DMS53 treated with DMSO at 0.1 percent for 48 hours (cell line): ENCODE measurements around the gene LAMB3.

Experiments
- DNase-seq: peaks from one replicate; lab custom pipeline; 2025; ENCODE audit not compliant: unreplicated experiment; lab: John Stamatoyannopoulos, UW

LAMB3 gene

GRCh38 chr1:209662879-209663327 is 10.7 kb upstream of the LAMB3 start:
- no peak for DNase-seq

- DNase-seq: no peak
Observed at GRCh38 chr1:209661071-209661470, 8.8 kb upstream of the LAMB3 start.

GRCh38 chr1:209659909-209660308 is 7.7 kb upstream of the LAMB3 start:
- DNase-seq: no peak

- no peak for DNase-seq
Observed at GRCh38 chr1:209657918-209658317, 5.7 kb upstream of the LAMB3 start.

- no peak for DNase-seq
Observed at GRCh38 chr1:209657140-209657879, 5.1 kb upstream of the LAMB3 start.

GRCh38 chr1:209655411-209656231 is 3.4 kb upstream of the LAMB3 start:
- peak; percentile 13 for DNase-seq

GRCh38 chr1:209653915-209654351 is 1.7 kb upstream of the LAMB3 start:
- peak; percentile 98 for DNase-seq

- peak; percentile 98 for DNase-seq
Observed at GRCh38 chr1:209652873-209653401, 712 bp upstream of the LAMB3 start.

- peak; percentile 86 for DNase-seq
Observed at GRCh38 chr1:209651138-209651587, 1.1 kb downstream of the LAMB3 start.

- DNase-seq: no peak
Observed at GRCh38 chr1:209650454-209650853, 1.8 kb downstream of the LAMB3 start.

GRCh38 chr1:209648931-209649776 is 3.1 kb downstream of the LAMB3 start:
- DNase-seq: peak; percentile 85

- no peak for DNase-seq
Observed at GRCh38 chr1:209648346-209648745, 3.9 kb downstream of the LAMB3 start.

GRCh38 chr1:209647156-209647555 is 5.1 kb downstream of the LAMB3 start:
- DNase-seq: no peak

- DNase-seq: no peak
Observed at GRCh38 chr1:209646558-209646957, 5.7 kb downstream of the LAMB3 start.

GRCh38 chr1:209645574-209646452 is 6.4 kb downstream of the LAMB3 start:
- no peak for DNase-seq

- DNase-seq: no peak
Observed at GRCh38 chr1:209643285-209644020, 8.8 kb downstream of the LAMB3 start.

- no peak for DNase-seq
Observed at GRCh38 chr1:209642816-209643215, 9.4 kb downstream of the LAMB3 start.

- DNase-seq: no peak
Observed at GRCh38 chr1:209641832-209642172, 10.4 kb downstream of the LAMB3 start.

GRCh38 chr1:209635850-209636249 is 16.4 kb downstream of the LAMB3 start:
- no peak for DNase-seq
